HepG2 (cell line): ENCODE measurements around the gene E2F3. TPM values are rescaled to one million over a fixed set of nuclear protein-coding genes. Genes with fewer than 3 reads are reported as not detected.
A peak's percentile ranks its signal among the peaks of the same experiment; 100 is the strongest.

ENCODE experiments used
- ATAD3A ChIP-seq: sonication (generic); formaldehyde crosslinking; IDR thresholded peaks from 2 replicates; pipeline ENCODE4 v1.4.0; 2020; ENCODE audit warnings: missing genetic modification reagents
- BORCS8-MEF2B ChIP-seq: sonication (generic); formaldehyde crosslinking; IDR thresholded peaks from 2 replicates; pipeline ENCODE4 v1.8.0; 2022; ENCODE audit warnings: mild to moderate bottlenecking, missing genetic modification reagents
- GATA4 ChIP-seq: sonication (generic); IDR thresholded peaks from 2 replicates; pipeline ENCODE4 v1.6.1; 2016; ENCODE audit warnings: antibody characterized with exemption, low read depth, borderline replicate concordance
- MBD4 ChIP-seq: IDR thresholded peaks from 2 replicates; pipeline ENCODE4 v1.6.1; 2012; ENCODE audit warnings: low read length, inconsistent platforms, borderline replicate concordance
- RBM22 ChIP-seq: fragments of 200-400 bp; formaldehyde crosslinking; optimal IDR thresholded peaks from 2 replicates; pipeline ENCODE3; 2017; ENCODE audit warnings: mild to moderate bottlenecking, low read length, moderate library complexity
- TFDP2 ChIP-seq: sonication (generic); formaldehyde crosslinking; IDR thresholded peaks from 2 replicates; pipeline ENCODE4 v1.4.0; 2020; ENCODE audit warnings: missing genetic modification reagents
- ZNF207 ChIP-seq: fragments of 450-650 bp; IDR thresholded peaks from 2 replicates; pipeline ENCODE4 v1.6.1; 2016; ENCODE audit warnings: antibody characterized with exemption, borderline replicate concordance
- ZNF318 ChIP-seq: sonication (generic); formaldehyde crosslinking; IDR thresholded peaks from 2 replicates; pipeline ENCODE4 v1.4.0; 2020; ENCODE audit warnings: mild to moderate bottlenecking, missing genetic modification reagents
- ZNF44 ChIP-seq: sonication (generic); formaldehyde crosslinking; IDR thresholded peaks from 2 replicates; pipeline ENCODE4 v1.5.1; 2020; ENCODE audit warnings: mild to moderate bottlenecking, missing genetic modification reagents
- ZNF547 ChIP-seq: sonication (generic); formaldehyde crosslinking; IDR thresholded peaks from 2 replicates; pipeline ENCODE4 v1.5.1; 2020; ENCODE audit warnings: mild to moderate bottlenecking, missing genetic modification reagents
- ZNF550 ChIP-seq: sonication (generic); formaldehyde crosslinking; IDR thresholded peaks from 2 replicates; pipeline ENCODE4 v1.4.0; 2020; ENCODE audit warnings: mild to moderate bottlenecking, missing genetic modification reagents, borderline replicate concordance
- ZNF562 ChIP-seq: sonication (generic); formaldehyde crosslinking; IDR thresholded peaks from 2 replicates; pipeline ENCODE4 v1.8.0; 2022; ENCODE audit warnings: missing genetic modification reagents, borderline replicate concordance
- ZNF672 ChIP-seq: sonication (generic); formaldehyde crosslinking; IDR thresholded peaks from 2 replicates; pipeline ENCODE4 v1.8.1; 2022; ENCODE audit warnings: missing genetic modification reagents
- polyA plus RNA-seq, 8 experiments: library from polyadenylated mRNA; depleted of rRNA in 3 of 8; stranded (reverse) in 7 of 8; unstranded in 1 of 8; fragments of >200 nt; fragmentation: Illumina TruSeq in 4 of 8; extraction: Trizol in 4 of 8; gene quantifications; 2 replicates each; pipeline versions ENCODE4 v1.2.1 to v1.2.3, GENCODE V29; 2011 to 2016; ENCODE audit warnings: low read depth in 4 of 8, missing spikeins in 1 of 8, mixed read lengths in 1 of 8; ENCODE audit not compliant: insufficient read depth in 1 of 8
- total RNA-seq, 5 experiments: library from RNA; depleted of rRNA; stranded (reverse); fragments of >200 nt; fragmentation: Illumina TruSeq; extraction: Trizol; gene quantifications; 2 replicates each; pipeline ENCODE4 v1.2.3, GENCODE V29; 2016; ENCODE audit warnings: low read depth in 1 of 5
- TF ChIP-seq, protein P1 (sequence below): sonication (generic); formaldehyde crosslinking; IDR thresholded peaks from 2 replicates; pipeline ENCODE4 v1.5.0; 2020; ENCODE audit warnings: missing genetic modification reagents
- TF ChIP-seq, protein P2 (sequence below): sonication (generic); formaldehyde crosslinking; IDR thresholded peaks from 2 replicates; pipeline ENCODE4 v1.9.0; 2021; ENCODE audit warnings: missing genetic modification reagents, borderline replicate concordance

Gene E2F3
- total and polyA plus RNA-seq, 2 of the 13 experiments (the other 11 are each of a cell fraction or from before 2014, with no cell fraction given) = 8.5 to 12.7 TPM

GRCh38 chr6:20534295-20535262 is 132.9 kb downstream of the E2F3 start, which contains the start of gene CDKAL1 (continued):
- TF ChIP-seq ZNF318 (no peak), ZNF562 (CRISPR knock-in tag) (no peak), BORCS8-MEF2B (CRISPR knock-in tag) (peak; percentile 71), ZNF672 (CRISPR knock-in tag) (no peak), TFDP2 (peak; percentile 97), RBM22 (no peak), GATA4 (peak; percentile 50; the same call in 1 of the 2 replicates), ZNF44 (CRISPR knock-in tag) (peak; percentile 53; the same call in 1 of the 2 replicates), ATAD3A (CRISPR knock-in tag) (no peak), MBD4 (no peak), ZNF550 (CRISPR knock-in tag) (no peak), ZNF547 (no peak), ZNF207 (no peak)
- TF ChIP-seq, protein P1, sequence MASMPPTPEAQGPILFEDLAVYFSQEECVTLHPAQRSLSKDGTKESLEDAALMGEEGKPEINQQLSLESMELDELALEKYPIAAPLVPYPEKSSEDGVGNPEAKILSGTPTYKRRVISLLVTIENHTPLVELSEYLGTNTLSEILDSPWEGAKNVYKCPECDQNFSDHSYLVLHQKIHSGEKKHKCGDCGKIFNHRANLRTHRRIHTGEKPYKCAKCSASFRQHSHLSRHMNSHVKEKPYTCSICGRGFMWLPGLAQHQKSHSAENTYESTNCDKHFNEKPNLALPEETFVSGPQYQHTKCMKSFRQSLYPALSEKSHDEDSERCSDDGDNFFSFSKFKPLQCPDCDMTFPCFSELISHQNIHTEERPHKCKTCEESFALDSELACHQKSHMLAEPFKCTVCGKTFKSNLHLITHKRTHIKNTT = no peak
- TF ChIP-seq, protein P2, sequence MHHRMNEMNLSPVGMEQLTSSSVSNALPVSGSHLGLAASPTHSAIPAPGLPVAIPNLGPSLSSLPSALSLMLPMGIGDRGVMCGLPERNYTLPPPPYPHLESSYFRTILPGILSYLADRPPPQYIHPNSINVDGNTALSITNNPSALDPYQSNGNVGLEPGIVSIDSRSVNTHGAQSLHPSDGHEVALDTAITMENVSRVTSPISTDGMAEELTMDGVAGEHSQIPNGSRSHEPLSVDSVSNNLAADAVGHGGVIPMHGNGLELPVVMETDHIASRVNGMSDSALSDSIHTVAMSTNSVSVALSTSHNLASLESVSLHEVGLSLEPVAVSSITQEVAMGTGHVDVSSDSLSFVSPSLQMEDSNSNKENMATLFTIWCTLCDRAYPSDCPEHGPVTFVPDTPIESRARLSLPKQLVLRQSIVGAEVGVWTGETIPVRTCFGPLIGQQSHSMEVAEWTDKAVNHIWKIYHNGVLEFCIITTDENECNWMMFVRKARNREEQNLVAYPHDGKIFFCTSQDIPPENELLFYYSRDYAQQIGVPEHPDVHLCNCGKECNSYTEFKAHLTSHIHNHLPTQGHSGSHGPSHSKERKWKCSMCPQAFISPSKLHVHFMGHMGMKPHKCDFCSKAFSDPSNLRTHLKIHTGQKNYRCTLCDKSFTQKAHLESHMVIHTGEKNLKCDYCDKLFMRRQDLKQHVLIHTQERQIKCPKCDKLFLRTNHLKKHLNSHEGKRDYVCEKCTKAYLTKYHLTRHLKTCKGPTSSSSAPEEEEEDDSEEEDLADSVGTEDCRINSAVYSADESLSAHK (CRISPR knock-in tag) = no peak
